GM12892 (cell line): ENCODE measurements around the gene SLC44A1.
A peak's percentile ranks its signal among the peaks of the same experiment; 100 is the strongest.

Experiments used
- DNase-seq: peaks from one replicate; pipeline ENCODE4 v3.0.0; 2011; ENCODE audit not compliant: insufficient read length
- FAIRE-seq: peaks from 2 replicates; lab custom pipeline; 2011; peaks lifted over from hg19 to GRCh38; lab: Jason Lieb, UNC
- POLR2A ChIP-seq: IDR thresholded peaks from 2 replicates; pipeline ENCODE4 v1.6.1; 2011; ENCODE audit warnings: low read depth, low read length, control low read depth
- POLR2AphosphoS5 ChIP-seq: IDR thresholded peaks from 2 replicates; pipeline ENCODE4 v1.6.1; 2011; ENCODE audit warnings: low read depth, low read length, control low read depth
- TAF1 ChIP-seq: IDR thresholded peaks from 2 replicates; pipeline ENCODE4 v1.6.1; 2011; ENCODE audit warnings: low read depth, mild to moderate bottlenecking, control low read depth, low read length, borderline replicate concordance

The SLC44A1 gene

DNA sequence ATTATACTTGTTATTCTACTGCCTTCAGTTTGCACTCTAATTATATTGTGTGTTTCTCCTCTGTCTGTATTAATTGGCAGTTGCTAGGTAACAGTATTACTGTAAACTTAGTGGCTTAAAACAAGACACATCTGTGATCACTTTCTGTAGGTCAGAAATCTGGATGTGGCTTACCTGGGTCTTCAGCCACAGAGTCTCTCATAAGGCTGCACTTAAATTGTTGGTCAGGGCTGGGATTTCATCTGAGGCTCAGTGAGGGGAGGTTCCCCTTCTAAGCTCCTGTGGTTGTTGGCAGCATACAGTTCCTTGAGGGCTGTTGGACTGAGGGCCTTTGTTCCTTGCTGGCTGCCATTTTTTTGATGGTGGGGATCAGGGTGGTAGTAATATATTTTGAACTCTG is 68.8 kb downstream of the SLC44A1 start:
- DNase-seq (no peak), FAIRE-seq (no peak)
- TF ChIP-seq POLR2AphosphoS5 (no peak), POLR2A (no peak), TAF1 (no peak)

DNA sequence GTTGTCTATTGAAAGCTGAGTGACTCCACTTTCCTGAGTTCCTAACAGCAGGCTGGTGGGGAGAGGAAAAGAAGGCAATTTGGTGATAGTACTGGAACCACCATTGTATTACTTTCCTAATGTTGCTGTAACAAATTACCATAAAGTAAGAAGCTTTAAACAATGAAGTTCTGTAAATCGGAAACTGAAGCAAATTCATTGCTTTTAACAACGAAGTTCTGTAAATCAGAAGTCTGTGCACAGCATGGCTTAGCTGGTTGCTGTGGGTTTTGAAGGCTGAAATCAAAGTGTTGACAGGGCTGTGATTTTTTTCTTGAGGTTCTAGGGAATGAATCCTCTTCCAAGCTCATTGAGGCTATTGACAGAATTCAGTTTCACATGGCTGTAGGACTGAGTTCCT is 72.3 kb downstream of the SLC44A1 start:
- no peak for FAIRE-seq
- TF ChIP-seq TAF1 (no peak), POLR2AphosphoS5 (no peak), POLR2A (no peak)
- no peak for DNase-seq

DNA sequence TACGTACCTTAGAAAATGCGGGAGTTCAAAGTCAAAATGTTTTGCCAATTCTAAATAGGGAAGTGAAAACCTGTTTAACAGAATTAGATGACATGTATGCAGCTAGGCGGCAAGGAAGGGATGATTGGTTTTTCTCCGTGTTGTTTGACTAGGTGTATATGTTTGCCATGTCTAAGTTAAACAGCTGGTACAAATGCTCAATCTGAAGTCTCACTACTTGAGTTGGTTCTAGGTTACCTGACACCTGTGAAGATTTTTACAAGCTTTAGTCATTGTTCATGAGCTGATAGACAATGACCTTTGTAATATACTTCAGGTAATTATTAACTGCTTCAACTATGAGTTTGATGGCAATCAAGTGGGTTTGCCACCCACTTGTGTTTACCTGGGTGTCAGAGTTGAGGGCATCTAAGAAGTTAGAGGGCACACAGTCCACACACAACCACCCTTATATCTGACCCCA is 74.3 kb downstream of the SLC44A1 start:
- DNase-seq, result no peak
- peak; percentile 44 for FAIRE-seq
- no peak for TF ChIP-seq POLR2A
- TF ChIP-seq POLR2AphosphoS5, result no peak
- TF ChIP-seq TAF1, result no peak

DNA sequence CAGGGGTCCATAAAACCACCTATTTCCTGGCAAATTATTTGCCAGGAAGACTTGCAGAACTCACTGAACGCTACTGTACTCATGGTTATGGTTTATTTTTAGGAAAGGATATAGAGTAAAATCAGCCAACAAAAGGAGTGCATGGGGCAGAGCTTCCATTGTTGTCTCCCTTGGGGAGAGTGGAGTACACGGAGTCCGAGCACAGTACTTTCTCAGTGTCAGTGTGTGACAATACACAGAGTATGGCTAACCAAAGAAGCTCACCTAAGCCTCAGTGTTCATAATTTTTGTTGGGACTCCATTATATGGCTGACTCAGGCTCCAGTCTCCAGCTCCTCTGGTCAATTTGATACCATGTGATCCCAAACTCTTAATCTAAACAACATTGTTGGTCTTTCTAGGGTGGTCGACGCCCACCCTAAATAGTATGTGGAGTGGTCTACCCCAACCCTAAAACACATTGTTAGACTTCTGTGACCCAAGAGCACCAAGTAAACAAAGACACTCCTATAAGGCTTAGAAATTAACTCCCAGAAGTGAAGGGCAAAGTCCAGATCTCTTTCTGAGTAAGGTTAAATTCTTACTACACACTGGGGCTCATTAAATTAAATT is 74.9 kb downstream of the SLC44A1 start:
- TF ChIP-seq TAF1 (no peak), POLR2A (no peak), POLR2AphosphoS5 (no peak)
- no peak for FAIRE-seq
- DNase-seq, result no peak

DNA sequence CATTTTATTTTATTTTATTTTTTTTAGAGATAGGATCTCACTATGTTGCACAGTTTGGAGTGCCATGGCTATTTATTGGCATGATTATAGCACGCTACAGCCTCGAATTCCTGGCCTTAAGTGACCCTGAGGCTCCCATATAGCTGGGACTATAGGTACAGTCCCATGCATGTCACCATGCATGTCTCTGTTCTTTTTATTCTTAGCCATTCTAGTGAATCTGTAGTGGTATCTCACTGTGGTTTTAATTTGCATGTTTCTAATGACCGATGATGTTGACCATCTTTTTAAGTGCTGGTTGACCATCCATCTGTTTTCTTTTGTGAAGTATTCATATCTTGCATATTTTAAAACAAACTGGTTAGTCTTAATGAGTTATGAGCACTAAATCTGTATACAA is 76.1 kb downstream of the SLC44A1 start:
- TF ChIP-seq POLR2AphosphoS5, result no peak
- TF ChIP-seq TAF1, result no peak
- TF ChIP-seq POLR2A, result no peak

DNA sequence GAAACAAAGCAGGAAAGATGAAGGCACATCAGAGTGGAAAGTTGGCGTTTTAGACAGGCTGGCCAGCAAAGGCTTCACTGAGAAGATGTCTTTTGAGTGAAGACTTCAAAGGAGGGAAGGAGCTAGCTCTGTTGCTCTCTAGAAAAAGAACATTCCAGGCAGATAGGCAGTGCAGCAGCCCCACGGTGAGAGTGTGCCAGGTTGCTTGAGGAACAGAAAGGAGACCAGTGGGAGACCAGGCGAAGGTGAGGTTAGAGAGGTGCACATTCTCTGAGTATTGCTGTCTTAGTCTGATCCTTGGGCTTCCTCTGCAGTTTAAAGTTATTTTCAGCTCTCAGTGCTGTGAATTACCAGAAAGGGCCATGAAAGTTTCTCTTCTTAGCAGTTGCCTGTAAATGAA is 83.8 kb downstream of the SLC44A1 start:
- no peak for FAIRE-seq
- DNase-seq, result no peak
- TF ChIP-seq POLR2AphosphoS5 (no peak), POLR2A (no peak), TAF1 (no peak)

More for the DNA sequence above, 76.1 kb downstream of the SLC44A1 start:
- DNase-seq (no peak), FAIRE-seq (no peak)

DNA sequence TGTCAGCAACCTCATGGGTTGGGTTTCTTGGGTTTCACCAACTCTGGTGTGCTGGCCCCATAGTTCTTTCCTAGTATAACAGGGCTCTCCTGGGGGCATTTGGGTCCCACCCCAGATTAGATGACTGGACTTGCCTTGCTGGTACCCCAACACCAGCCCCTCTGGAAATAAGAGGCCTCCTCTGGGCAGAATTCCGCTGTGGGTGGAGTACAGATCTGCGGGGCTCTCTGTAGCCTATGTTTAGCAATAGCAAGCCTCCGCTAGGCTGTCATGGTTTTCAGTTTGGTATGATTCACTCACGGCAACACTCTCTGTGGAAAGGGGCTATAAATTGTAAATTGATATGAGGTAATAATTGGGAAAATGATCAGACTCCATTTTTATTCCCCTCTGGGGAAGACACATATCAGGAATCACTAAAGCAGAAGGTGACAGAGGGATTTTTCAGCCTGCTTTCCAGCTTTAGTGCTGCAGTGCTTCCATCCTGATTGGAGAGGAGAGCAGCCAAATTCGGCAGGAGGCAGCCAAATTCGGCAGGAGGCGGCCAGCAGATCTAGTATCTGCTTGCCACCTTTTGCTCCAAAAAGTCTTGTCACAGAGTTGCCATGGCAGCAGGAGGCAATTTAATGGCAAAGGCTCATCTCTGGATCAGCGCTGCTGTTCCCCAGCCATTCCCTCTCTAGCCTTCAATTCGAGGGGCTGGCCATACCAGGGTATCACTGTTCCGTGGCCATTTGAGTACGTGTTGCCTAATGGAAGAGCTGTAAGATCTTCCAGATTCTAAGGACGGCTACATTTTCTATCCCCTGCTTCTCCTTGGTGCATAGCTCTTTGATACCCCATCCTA is 84.6 kb downstream of the SLC44A1 start:
- TF ChIP-seq POLR2AphosphoS5 (no peak), POLR2A (no peak), TAF1 (no peak)
- FAIRE-seq (no peak), DNase-seq (no peak)

DNA sequence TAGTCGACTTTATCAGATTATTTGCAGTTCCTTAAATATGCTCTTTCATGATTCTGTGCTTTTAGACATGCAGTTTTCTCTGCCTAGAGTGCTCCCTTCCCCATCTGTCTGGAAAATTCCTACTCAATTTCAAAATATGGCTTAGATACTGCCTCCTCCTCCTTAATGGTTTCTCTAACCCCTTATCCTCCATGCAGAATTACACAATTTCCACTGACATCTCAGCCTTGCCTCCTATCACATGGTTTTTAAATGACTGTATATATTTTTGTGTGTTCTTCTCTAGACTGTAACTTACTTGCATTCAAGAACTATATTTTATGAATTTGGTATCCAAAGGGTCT is 85.2 kb downstream of the SLC44A1 start:
- no peak for FAIRE-seq
- TF ChIP-seq POLR2A (no peak), TAF1 (no peak), POLR2AphosphoS5 (no peak)
- no peak for DNase-seq

DNA sequence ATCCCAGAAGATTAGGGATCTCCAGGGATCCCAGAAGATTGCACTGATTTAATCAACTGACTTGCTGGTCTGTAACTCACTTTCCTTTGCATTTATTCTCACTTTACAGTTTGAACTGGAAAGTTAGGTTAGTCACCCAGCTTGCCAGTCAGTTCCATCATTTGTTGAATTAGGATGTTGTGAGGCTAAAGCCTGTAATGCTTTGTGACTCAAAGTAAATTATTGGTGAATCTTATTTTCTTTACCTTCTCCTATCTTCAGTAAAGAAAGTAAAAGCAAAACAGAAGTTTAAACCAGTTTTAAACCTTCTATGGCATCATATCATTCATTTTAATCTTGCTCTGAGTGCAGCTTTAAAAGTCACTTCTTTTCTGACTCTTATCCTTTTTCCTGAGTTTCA is 85.8 kb downstream of the SLC44A1 start:
- FAIRE-seq (no peak), DNase-seq (no peak)
- TF ChIP-seq POLR2AphosphoS5, result no peak
- TF ChIP-seq TAF1, result no peak
- TF ChIP-seq POLR2A, result no peak

DNA sequence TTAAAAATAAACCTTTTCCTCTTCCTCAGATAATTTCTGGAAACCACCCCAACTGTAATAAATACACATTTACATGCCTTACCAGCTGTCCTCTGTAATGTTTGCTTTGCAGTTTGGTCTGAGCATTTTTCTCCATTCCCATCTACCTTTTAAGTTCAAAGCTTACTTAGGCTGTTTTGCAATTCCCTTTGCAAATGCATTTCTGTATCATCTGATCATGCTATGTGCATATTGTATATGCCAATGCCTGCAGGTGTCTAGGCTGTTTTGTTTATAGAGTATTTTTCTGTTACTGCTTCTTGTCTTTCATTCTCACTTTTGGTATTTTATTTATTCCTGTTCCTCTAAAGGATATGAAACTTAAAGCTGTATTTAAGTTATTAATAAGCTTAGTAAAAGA is 86.3 kb downstream of the SLC44A1 start:
- DNase-seq (no peak), FAIRE-seq (peak; percentile 70)
- no peak for TF ChIP-seq POLR2A
- no peak for TF ChIP-seq TAF1
- no peak for TF ChIP-seq POLR2AphosphoS5

DNA sequence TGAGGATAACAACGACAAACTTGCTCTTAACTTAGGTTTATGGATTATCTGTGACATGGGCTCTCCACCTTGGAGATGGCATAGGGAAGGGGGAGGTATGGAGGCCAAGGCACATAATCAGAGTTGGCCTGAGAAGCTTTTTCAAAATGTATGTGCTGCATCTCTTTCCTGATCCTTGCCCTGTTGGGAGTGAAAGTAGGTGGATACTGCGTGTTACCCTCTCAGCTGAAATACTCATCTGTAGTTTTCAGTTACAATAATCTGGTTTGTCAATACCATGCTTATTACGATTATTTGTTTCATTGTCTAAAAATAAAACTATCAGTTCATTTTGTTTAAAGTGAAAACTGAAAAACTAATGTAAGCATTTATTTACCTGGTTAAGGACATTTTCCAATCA is 86.7 kb downstream of the SLC44A1 start:
- TF ChIP-seq TAF1 (no peak), POLR2A (no peak), POLR2AphosphoS5 (no peak)
- no peak for DNase-seq
- peak; percentile 69 for FAIRE-seq

DNA sequence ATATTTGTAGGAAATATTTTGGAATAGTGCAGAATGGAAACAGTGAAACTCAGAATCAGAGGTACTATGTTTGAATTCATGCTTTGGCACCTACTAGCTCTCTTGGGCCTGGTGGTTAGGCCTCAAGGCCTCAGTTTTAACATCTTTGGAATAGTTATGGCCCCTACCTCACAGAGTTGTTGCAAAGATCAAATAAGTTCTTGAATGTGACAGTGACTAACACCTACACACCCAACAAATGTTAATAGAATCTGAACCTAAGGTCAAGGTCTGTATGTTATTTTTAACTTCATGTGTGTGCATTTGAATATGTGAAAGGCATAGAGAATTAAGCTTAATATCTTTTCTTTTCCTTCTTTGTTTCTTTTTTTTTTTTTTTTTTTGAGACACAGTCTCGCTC is 87.3 kb downstream of the SLC44A1 start:
- TF ChIP-seq POLR2A (no peak), POLR2AphosphoS5 (no peak), TAF1 (no peak)
- FAIRE-seq (peak; percentile 42), DNase-seq (no peak)
